Activated T-cell treated with anti-CD3 and anti-CD28 coated beads for 4 hours (primary cell): ENCODE measurements around the gene ZC3HAV1L.
"Not testable (repeated sequence)": the region's sequence is repeated elsewhere in the genome, so short reads cannot be mapped to it uniquely, and the experiment has no call there.

Experiments
- DNase-seq: peaks from one replicate; pipeline ENCODE4 v3.0.0-alpha.2; 2020

The ZC3HAV1L gene

DNA sequence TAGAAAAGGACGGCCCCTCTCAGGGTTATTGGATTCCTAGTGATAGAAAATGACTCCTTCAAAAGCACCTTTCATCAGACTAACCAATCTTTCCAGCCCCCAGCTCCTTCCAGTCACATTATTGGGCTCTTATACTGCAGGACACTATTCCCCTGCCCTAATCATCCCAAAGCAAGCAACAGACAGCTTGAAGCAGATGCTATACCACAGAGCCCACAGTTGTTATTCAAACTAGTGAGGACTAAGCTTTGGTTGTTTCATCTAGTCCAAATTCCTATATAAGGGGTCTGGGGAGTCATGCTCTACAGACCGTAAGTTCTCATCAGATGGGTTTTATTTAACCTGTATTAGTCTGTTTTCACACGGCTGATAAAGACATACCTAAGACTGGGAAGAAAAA lies 24.5 kb downstream of the ZC3HAV1L start:
- no peak for DNase-seq

DNA sequence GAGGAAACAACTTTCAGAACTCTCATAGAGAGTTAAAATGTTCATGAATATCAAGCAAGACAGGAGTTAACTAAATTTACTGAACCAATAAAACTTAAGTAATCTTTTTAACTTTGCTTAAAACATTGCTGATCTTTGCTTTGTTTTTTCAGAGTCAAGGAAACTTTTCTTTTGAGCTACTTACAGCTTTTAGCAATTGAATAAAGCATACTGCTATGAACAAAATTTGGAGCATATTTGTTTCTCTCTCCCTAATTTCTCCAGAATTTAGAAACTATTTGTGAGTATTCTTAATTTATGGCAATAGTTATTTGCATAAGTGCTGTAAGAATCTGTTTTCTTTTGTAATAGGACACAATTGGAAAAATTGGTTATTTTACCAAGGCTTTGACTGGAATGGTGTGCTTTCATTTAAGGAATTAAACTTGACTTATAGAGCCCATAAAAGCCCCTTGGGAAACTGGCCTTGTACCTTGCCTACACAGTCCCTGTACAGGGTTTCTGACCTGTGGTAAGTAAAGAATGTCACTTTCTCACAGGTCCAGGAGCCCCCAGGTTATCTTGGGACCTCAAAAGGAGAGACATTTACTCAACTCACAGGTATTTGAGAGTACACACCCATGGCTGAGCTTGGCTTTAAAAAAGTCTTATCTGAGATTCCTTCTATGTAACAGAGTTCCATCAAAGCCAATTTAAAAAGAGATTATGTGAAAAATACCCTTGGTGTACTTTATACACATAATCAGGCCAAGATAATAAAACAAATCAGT lies 31.3 kb downstream of the ZC3HAV1L start:
- DNase-seq = no peak

DNA sequence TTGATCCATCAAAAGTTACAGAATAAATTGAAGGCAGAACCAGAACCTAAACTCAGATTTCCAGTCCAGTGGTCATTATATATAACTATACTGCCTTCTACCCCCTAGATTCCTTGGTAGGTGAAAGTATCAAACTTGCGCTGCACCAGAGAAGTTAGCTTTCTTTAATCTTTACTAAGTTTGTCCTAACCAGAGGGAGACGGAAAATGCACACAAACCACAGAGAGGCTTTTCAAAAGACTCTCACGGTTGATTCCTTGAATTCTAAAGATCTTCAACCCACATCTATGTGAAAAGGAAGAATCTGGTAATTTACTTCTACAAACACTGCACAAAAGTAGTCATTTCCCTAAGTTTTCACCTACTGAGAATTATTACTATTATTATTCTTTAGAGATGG lies 36.4 kb downstream of the ZC3HAV1L start:
- no peak for DNase-seq

DNA sequence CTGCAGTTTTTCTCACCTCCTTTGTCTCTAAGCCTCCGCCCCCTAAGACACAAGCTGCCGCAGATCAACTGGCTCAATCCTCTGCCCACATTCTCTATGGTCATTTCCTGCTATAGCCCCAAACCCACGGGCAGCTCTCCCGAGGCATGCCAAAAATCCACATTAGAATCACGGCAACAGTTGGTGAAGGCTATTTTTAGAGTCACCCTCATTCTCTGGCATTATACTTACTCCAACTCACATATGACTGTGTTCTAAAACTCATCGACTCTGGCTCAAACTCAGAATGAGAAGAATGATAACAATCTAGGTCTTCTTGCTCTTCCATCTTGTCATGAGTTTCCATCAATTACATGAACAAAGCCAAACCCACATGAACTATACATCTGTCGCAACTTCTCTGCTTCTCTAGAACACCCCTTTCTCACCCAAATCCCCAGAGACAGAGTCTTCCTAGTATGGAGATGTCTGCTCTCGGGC lies 43.8 kb downstream of the ZC3HAV1L start:
- DNase-seq = no peak

DNA sequence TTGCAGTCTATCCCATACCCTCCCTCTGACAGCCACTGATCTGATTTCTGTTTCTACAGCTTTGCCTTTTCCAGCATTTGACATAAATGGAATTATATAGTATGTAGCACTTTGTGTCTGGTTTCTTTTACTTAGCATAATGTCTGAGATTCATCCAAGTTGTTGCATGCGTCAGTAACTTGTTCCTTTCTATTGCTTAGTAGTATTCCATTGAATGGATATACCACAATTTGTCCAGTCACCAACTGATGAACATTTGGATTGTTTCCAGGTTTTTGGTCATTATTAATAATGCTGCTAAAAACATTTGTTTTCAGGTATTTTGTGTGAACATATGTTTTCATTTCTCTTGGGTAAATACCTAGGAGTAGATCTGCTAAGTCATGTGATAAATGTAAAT lies 48.2 kb downstream of the ZC3HAV1L start:
- no peak for DNase-seq

DNA sequence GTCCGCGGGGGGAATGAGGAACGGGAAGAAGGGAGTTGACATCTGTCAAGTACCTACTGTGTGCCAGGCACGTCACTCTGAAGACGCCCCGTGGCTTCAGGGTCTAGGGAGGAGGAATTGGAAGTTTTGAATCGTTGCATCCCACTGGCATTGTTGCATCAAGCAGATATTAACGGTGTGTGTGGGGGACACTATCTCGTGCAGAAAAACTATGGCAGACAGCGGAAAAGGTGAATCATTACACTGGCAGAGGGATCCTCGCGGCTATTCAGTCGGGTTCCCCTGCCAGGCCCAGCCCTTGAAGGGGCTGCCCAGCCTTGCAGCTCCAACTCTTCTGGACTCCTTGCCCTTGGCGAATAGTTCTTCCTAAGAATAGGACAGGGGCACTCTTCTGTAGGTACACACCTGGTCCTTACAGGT lies 53.6 kb downstream of the ZC3HAV1L start:
- DNase-seq = no peak

DNA sequence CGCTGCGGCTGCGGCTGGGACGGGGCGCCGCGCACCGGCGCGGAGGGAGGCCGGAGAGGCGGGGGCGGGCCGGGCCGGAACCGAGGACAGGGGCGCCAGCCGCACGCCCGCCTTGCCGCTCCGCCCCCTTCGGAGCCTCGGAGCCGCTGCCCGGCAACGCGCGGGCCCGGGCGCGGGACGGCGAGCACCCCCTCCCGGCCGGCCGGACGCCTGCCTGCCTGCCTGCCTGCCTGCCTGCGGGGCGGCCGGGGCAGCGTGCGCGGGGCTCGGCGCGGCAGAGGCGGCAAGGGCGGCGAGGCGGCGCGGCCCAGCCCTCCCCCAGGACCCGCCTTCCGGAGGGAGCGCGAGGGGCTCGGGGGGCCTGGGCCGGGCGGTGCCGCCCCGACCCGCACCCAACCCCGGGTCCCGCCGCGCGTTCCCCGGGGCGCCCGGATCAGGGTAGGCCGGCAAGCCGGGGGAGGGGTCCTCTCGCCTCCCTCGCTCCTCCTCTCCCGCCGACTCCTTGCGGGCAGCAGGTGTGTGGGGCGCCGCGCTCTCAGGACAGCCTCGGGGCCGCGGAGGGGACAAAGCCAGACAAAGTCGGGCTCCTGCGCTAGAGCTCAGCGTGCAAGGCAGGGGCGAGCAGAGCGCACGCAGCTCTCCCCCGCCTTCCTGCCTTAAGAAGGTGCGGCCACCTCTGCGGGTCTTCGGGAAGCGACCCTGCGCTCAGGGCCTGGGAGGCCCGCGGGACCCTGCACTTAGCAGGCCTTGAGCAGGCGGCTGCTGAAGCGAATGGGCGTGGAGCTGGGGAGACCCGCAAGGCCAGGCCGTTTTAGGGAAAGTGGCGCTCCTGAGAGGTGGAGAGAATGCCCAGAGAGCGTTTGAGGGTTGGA lies 54.3 kb downstream of the ZC3HAV1L start, which contains the start of gene KIAA1549:
Gene KIAA1549, minus strand, starts transcription at position 58 of the 872 bp plus-strand sequence. CDS start 120 bp downstream, outside the sequence.
- no peak for DNase-seq

DNA sequence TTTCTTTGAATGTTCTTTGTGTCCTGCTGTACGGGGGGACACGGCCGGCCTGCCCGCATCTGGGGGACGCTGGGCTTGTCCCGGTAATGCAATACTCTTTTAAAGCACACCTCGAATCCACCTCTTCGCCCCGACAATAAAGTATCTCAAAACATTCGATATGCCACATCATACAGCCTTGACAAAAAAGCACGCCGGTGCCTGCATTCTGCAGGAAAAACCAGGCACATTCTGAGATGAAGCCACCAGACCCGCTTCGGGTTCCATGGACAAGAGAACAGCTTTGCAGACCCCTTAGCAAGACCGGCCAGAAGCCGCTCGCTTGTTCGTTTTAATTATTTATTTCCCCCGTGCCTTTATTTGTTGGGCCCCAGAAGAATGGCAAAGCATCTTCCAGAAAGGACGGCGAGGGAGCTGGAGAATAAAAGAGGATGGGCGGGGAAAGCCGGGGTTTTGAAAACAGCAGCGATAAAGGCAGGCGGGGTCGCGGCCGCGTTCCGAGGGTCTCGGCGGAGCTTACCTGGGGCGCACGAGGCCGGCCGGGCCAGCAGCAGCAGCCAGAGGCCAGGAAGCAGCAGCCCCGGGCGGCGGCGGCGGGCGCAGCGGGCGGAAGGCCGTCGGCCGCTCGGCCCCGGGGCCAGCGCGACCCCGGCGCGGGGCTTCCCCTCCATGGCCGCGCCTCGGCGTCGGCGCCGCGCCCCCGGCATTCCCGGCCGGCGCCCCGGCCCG lies 55.1 kb downstream of the ZC3HAV1L start:
- no peak for DNase-seq

DNA sequence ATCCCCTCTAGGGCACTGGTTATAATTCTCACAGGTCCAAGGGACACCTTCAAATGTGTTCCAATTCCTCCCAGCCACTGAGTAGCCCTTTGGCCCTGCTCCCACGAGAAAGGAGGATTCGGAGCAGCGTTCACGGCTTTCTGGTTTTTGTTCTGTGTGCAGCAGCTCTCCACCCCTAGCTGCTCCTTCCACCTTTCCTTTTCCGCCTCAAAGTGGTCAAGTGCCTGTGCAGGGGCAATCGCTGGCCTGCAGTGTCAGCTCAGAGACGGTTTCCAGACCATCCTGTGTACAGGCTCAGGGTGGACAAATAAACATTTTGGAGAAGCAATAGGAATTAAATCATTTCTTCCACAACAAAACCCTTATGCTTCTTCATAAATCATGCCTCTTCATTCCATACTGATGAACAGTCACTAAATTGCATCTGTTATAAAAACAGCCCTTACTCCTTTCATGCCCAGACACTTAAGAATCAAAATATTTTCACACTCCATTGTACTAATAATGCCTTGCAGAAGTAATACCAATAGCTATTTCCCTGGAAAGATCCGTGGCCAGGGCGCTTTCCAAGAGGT lies 55.8 kb downstream of the ZC3HAV1L start:
- no peak for DNase-seq

DNA sequence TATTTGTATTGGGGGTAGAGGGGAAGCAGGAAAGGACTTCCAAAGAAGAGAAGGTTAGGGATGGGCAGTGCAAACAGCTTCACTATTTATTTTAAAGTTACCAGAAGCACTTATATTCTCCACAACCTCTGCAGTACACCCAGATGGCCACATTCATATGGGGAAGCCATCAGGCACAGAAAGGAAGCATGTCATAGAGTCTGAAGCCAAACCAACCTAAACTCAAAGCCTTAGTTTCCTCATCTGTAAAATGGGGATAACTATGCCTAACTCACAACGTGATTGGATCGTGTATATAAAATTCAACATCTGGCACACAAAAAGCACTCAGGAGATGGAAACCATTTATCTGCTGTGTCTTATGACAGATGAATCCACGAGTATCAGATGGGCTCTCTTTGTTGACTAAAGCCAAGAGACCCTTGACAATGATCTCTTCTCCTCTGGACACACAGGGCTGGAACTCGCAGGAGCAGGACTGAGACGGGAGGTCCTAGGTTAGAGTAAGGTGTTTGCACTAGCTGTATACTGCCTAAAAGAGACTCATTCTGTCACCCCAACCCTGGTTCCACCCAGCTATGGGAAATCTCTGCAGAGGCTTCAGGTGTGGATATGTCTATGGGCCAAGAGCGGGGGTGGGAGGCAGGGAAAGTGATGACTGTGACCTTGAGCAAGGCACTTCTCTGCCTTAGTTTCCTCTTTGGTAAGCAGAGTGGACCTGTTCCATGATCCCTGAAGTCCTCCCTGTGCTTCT lies 56.4 kb downstream of the ZC3HAV1L start:
- no peak for DNase-seq

DNA sequence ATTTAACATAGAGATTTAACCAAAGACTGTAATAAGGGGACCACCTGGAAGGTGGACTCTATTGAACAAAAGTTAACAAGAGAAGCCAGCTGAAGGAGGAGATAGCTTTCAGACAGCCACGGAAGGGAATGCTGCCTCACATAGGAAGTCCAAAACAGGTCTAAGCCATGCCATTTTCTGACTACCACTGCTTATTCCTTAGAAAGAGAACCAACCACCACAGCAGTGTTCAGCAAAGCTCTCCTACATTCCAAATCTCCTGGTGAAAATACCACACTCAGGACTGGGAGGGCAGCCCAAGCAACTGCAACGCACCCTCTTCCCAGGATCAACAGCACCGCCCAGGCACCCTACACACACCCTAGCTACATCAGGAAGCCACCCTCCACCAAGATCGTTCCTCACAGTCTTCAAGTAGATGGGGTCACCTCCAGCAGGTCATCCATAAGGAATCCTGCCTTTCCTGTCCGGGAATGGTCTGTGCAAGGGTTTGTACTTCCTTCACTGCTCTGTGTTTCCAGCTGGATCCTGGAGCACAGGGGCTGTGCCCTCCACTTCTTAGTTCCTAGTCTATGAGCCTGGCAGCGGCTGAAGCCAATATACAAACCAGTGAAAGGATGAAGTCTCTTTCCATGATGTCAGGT lies 57.2 kb downstream of the ZC3HAV1L start:
- no peak for DNase-seq

DNA sequence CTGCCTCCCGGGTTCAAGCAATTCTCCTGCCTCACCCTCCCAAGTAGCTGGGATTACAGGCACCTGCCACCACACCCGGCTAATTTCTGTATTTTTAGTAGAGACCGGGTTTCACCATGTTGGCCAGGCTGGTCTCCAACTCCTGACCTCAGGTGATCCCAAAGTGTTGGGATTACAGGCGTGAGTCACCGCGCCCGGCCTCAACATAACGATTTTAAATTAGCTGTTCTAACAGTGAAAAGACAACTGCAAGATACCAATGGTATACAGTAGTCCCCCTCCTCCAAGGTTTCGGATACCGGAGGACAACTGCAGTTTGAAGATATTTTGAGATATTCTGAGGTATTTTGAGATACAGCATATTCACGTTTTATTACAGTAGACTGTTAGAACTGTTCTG lies 59.7 kb downstream of the ZC3HAV1L start:
- DNase-seq = not testable (repeated sequence)
